Endothelial cell (in vitro differentiated cells): Measurements from ENCODE around the gene HSPB7. TPM values are rescaled to one million over a fixed set of nuclear protein-coding genes. Genes with fewer than 3 reads are reported as not detected.

Experiments used
- DNase-seq: peaks from one replicate; pipeline ENCODE4 v3.0.0; 2021; ENCODE audit warnings: low spot score
- H3K27ac Mint-ChIP-seq: one replicate; pipeline ENCODE4 v1.8.0; 2021; ENCODE audit warnings: mixed read lengths, inconsistent platforms; ENCODE audit not compliant: unreplicated experiment
- H3K27me3 Mint-ChIP-seq: one replicate; pipeline ENCODE4 v1.8.0; 2021; ENCODE audit warnings: mild to moderate bottlenecking, moderate library complexity, mixed read lengths, inconsistent platforms; ENCODE audit not compliant: unreplicated experiment
- H3K36me3 Mint-ChIP-seq: one replicate; pipeline ENCODE4 v1.8.0; 2021; ENCODE audit warnings: mild to moderate bottlenecking, low read depth, mixed read lengths, inconsistent platforms; ENCODE audit not compliant: unreplicated experiment
- H3K4me1 Mint-ChIP-seq: one replicate; pipeline ENCODE4 v1.8.0; 2021; ENCODE audit warnings: mild to moderate bottlenecking, mixed read lengths, inconsistent platforms; ENCODE audit not compliant: unreplicated experiment
- H3K4me3 Mint-ChIP-seq: one replicate; pipeline ENCODE4 v1.8.0; 2021; ENCODE audit warnings: mild to moderate bottlenecking, mixed read lengths, inconsistent platforms; ENCODE audit not compliant: unreplicated experiment
- H3K9me3 Mint-ChIP-seq: one replicate; pipeline ENCODE4 v1.8.0; 2021; ENCODE audit warnings: mixed read lengths, inconsistent platforms; ENCODE audit not compliant: unreplicated experiment
- CTCF ChIP-seq: fragments of 200-600 bp; sonication (generic); IDR thresholded peaks from one replicate; pipeline ENCODE4 v1.5.0; 2021; ENCODE audit warnings: antibody characterized with exemption; ENCODE audit not compliant: unreplicated experiment
- total RNA-seq: library from RNA; stranded (reverse); fragmentation: NEBNext Ultra II Directional; extraction: Animal tissue kit (Norgen Biotek cat#: 25700); gene quantifications from one replicate; pipeline ENCODE4 v1.2.1, GENCODE V29; 2021; ENCODE audit not compliant: unreplicated experiment

The HSPB7 gene
- total RNA-seq, 1 donor from 2014 or later: not detected

GRCh38 chr1:15974855-15975254 lies 43.0 kb downstream of the HSPB7 start:
- Mint-ChIP-seq H3K36me3 (peaks cover 29% of the 10 kb centered on the region), H3K9me3 (no peaks in the 10 kb centered on the region), H3K4me1 (peaks cover 6% of the 10 kb centered on the region), H3K27me3 (peaks cover 5% of the 10 kb centered on the region), H3K27ac (peak overlapping the region; percentile 85), H3K4me3 (peak overlapping the region; percentile 94)
- no peak for DNase-seq
- TF ChIP-seq CTCF: no peak

GRCh38 chr1:15973772-15974171 lies 44.1 kb downstream of the HSPB7 start:
- no peak for DNase-seq
- H3K4me1 Mint-ChIP-seq: peaks cover 6% of the 10 kb centered on the region
- H3K9me3 Mint-ChIP-seq: no peaks in the 10 kb centered on the region
- no peak overlapping the region for H3K4me3 Mint-ChIP-seq
- no peak for TF ChIP-seq CTCF
- peaks cover 33% of the 10 kb centered on the region for H3K36me3 Mint-ChIP-seq
- peaks cover 4% of the 10 kb centered on the region for H3K27me3 Mint-ChIP-seq
- no peak overlapping the region for H3K27ac Mint-ChIP-seq

GRCh38 chr1:15972409-15972808 lies 45.4 kb downstream of the HSPB7 start:
- Mint-ChIP-seq H3K4me1 (peaks cover 6% of the 10 kb centered on the region), H3K27ac (no peak overlapping the region), H3K27me3 (peaks cover 4% of the 10 kb centered on the region), H3K36me3 (peaks cover 41% of the 10 kb centered on the region), H3K4me3 (no peak overlapping the region), H3K9me3 (peaks cover 4% of the 10 kb centered on the region)
- no peak for TF ChIP-seq CTCF
- no peak for DNase-seq

GRCh38 chr1:15970911-15971310 lies 46.9 kb downstream of the HSPB7 start:
- TF ChIP-seq CTCF: no peak
- peaks cover 7% of the 10 kb centered on the region for H3K27me3 Mint-ChIP-seq
- H3K9me3 Mint-ChIP-seq: peaks cover 4% of the 10 kb centered on the region
- no peak overlapping the region for H3K27ac Mint-ChIP-seq
- DNase-seq: no peak
- peaks cover 39% of the 10 kb centered on the region for H3K36me3 Mint-ChIP-seq
- H3K4me1 Mint-ChIP-seq: peaks cover 8% of the 10 kb centered on the region
- no peak overlapping the region for H3K4me3 Mint-ChIP-seq

GRCh38 chr1:15969321-15969880 lies 48.4 kb downstream of the HSPB7 start:
- Mint-ChIP-seq H3K4me3 (no peak overlapping the region), H3K4me1 (peaks cover 4% of the 10 kb centered on the region), H3K27ac (no peak overlapping the region), H3K9me3 (peaks cover 4% of the 10 kb centered on the region), H3K36me3 (peaks cover 47% of the 10 kb centered on the region), H3K27me3 (peaks cover 7% of the 10 kb centered on the region)
- DNase-seq: no peak
- no peak for TF ChIP-seq CTCF
